Gastrocnemius medialis (tissue), 4 donors: Measurements from ENCODE around the gene CENPP.

Experiments used
- CTCF ChIP-seq, 5 experiments: fragments of 450-650 bp in 3 of 5; fragments of 200-600 bp in 2 of 5; sonication (generic) in 2 of 5; IDR thresholded peaks in 4 of 5; conservative IDR thresholded peaks in 1 of 5; 1 replicate in 4 of 5; 2 replicates in 1 of 5; pipeline ENCODE4 v1.5.1; 2016 to 2019; ENCODE audit warnings: antibody characterized with exemption in 5 of 5, mild to moderate bottlenecking in 3 of 5, moderate library complexity in 3 of 5
- POLR2A ChIP-seq, 2 donors: fragments of 450-650 bp; IDR thresholded peaks; one replicate each; pipeline ENCODE4 v1.6.1; 2017; ENCODE audit warnings: antibody characterized with exemption in 2 of 2, mild to moderate bottlenecking in 2 of 2, moderate library complexity in 2 of 2

GRCh38 chr9:92504881-92505280 is 179.1 kb downstream of the CENPP start:
- TF ChIP-seq POLR2A (IDR thresholded peaks at IDR 0.05), result no peak
- no peak for TF ChIP-seq CTCF (IDR thresholded peaks at IDR 0.05 in 4 of 5, conservative IDR thresholded peaks at IDR 0.05 in 1 of 5)
